OCI-LY3 (cell line): ENCODE measurements around the gene STH.

Experiments used
- CTCF ChIP-seq: fragments of 200-600, 300-600 bp; sonication (generic); IDR thresholded peaks from 2 replicates; pipeline ENCODE4 v1.5.1; 2014; ENCODE audit warnings: antibody characterized with exemption, low read length, low read depth
- EZH2phosphoT487 ChIP-seq: fragments of 200-600 bp; shearing (Covaris generic); IDR thresholded peaks from 2 replicates; pipeline ENCODE4 v1.6.1; 2018; ENCODE audit warnings: antibody characterized with exemption, mixed run types, low read depth

GRCh38 chr17:45993962-45994627 is 5.0 kb upstream of the STH start:
- TF ChIP-seq CTCF (no peak), EZH2phosphoT487 (no peak)
